GM23338 (cell line): ENCODE results near the gene NRGN. TPM values are rescaled to one million over a fixed set of nuclear protein-coding genes. Genes with fewer than 3 reads are reported as not detected.

Source experiments
- ATAC-seq: fragments of 200-7000 bp; cut with Tn5 transposase; 3 replicates; pipeline ENCODE4 v1.9.1; 2020
- DNase-seq: peaks from one replicate; pipeline ENCODE4 v3.0.0-alpha.2; 2015; ENCODE audit warnings: low spot score
- H2AFZ ChIP-seq: fragments of 200-600 bp; sonication (generic); 2 replicates; pipeline ENCODE4 v1.8.0; 2016; ENCODE audit warnings: antibody characterized with exemption, mild to moderate bottlenecking, moderate library complexity
- H3F3A ChIP-seq: fragments of 200-600 bp; sonication (generic); replicated peaks from 2 replicates; pipeline ENCODE4 v1.8.0; 2017; ENCODE audit warnings: antibody characterized with exemption, mixed run types, low read depth
- H3K27ac ChIP-seq: fragments of 200-600 bp; sonication (generic); 2 replicates; pipeline ENCODE4 v1.6.1; 2016; ENCODE audit warnings: low read depth
- H3K27me3 ChIP-seq: fragments of 200-600 bp; sonication (generic); 2 replicates; pipeline ENCODE4 v1.8.0; 2016; ENCODE audit warnings: mild to moderate bottlenecking, mixed run types, moderate library complexity; ENCODE audit not compliant: insufficient read depth
- H3K36me3 ChIP-seq: fragments of 200-600 bp; sonication (generic); 2 replicates; pipeline ENCODE4 v1.8.0; 2016; ENCODE audit warnings: mild to moderate bottlenecking; ENCODE audit not compliant: insufficient read depth
- H3K4me1 ChIP-seq: fragments of 200-600 bp; sonication (generic); 2 replicates; pipeline ENCODE4 v1.8.0; 2016; ENCODE audit warnings: mild to moderate bottlenecking, moderate library complexity; ENCODE audit not compliant: insufficient read depth
- H3K4me2 ChIP-seq: fragments of 200-600 bp; sonication (generic); 2 replicates; pipeline ENCODE4 v1.7.1; 2017; ENCODE audit warnings: mixed run types
- H3K4me3 ChIP-seq: fragments of 200-600 bp; sonication (generic); 2 replicates; pipeline ENCODE4 v1.6.1; 2016; ENCODE audit warnings: mixed run types
- H3K79me2 ChIP-seq: fragments of 200-600 bp; sonication (generic); replicated peaks from 2 replicates; pipeline ENCODE4 v1.8.0; 2017; ENCODE audit warnings: mild to moderate bottlenecking; ENCODE audit not compliant: insufficient read depth
- H3K9me2 ChIP-seq: fragments of 200-600 bp; sonication (generic); 2 replicates; pipeline ENCODE4 v1.8.0; 2017; ENCODE audit not compliant: insufficient read depth
- H4K20me1 ChIP-seq: fragments of 200-600 bp; sonication (generic); replicated peaks from 2 replicates; pipeline ENCODE4 v1.8.0; 2017; ENCODE audit warnings: mild to moderate bottlenecking; ENCODE audit not compliant: insufficient read depth
- H3K27ac Mint-ChIP-seq: 2 replicates; pipeline ENCODE4 v1.8.0; 2020; ENCODE audit warnings: inconsistent platforms, mild to moderate bottlenecking, moderate library complexity, mixed read lengths
- H3K27me3 Mint-ChIP-seq: 3 replicates; pipeline ENCODE4 v1.8.0; 2022; ENCODE audit warnings: low read depth, mild to moderate bottlenecking, moderate library complexity, mixed read lengths, inconsistent platforms; ENCODE audit not compliant: insufficient read depth, poor library complexity
- H3K36me3 Mint-ChIP-seq: 3 replicates; pipeline ENCODE4 v1.8.0; 2021; ENCODE audit warnings: low read depth, mild to moderate bottlenecking, inconsistent platforms, moderate library complexity, mixed read lengths
- H3K4me1 Mint-ChIP-seq: 3 replicates; pipeline ENCODE4 v1.8.0; 2020; ENCODE audit warnings: mild to moderate bottlenecking, inconsistent platforms, mixed read lengths
- H3K4me3 Mint-ChIP-seq: 3 replicates; pipeline ENCODE4 v1.8.0; 2021; ENCODE audit warnings: moderate library complexity, mild to moderate bottlenecking, inconsistent platforms, mixed read lengths
- H3K9me3 Mint-ChIP-seq: 3 replicates; pipeline ENCODE4 v1.8.0; 2020; ENCODE audit warnings: moderate library complexity, mild to moderate bottlenecking, inconsistent platforms, mixed read lengths
- CREB1 ChIP-seq: fragments of 250-450 bp; sonication (Bioruptor Pico); IDR thresholded peaks from 2 replicates; pipeline ENCODE4 v1.5.0; 2020; ENCODE audit warnings: low read depth, mild to moderate bottlenecking, moderate library complexity
- CTCF ChIP-seq, 2 experiments: fragments of 200-600 bp in 1 of 2; sonication (generic) in 1 of 2; conservative IDR thresholded peaks; 2 replicates each; pipeline versions ENCODE4 v1.5.1 to v1.6.1; 2016 to 2017; ENCODE audit warnings: antibody characterized with exemption in 2 of 2, low read depth in 2 of 2, mild to moderate bottlenecking in 2 of 2, moderate library complexity in 1 of 2
- ETS1 ChIP-seq: IDR thresholded peaks from 2 replicates; pipeline ENCODE4 v1.6.1; 2016; ENCODE audit warnings: antibody characterized with exemption
- EZH2 ChIP-seq: fragments of 200-600 bp; sonication (generic); IDR thresholded peaks from one replicate; pipeline ENCODE4 v1.8.0; 2017; ENCODE audit warnings: antibody characterized with exemption, mild to moderate bottlenecking, low read depth; ENCODE audit not compliant: unreplicated experiment
- EZH2phosphoT487 ChIP-seq: fragments of 200-600 bp; sonication (generic); IDR thresholded peaks from one replicate; pipeline ENCODE4 v1.8.1; 2018; ENCODE audit warnings: antibody characterized with exemption; ENCODE audit not compliant: unreplicated experiment
- JUNB ChIP-seq: IDR thresholded peaks from one replicate; pipeline ENCODE4 v1.6.1; 2016; ENCODE audit warnings: antibody characterized with exemption; ENCODE audit not compliant: unreplicated experiment
- NANOG ChIP-seq: IDR thresholded peaks from 2 replicates; pipeline ENCODE4 v1.6.1; 2016; ENCODE audit warnings: antibody characterized with exemption, borderline replicate concordance
- POLR2AphosphoS5 ChIP-seq: IDR thresholded peaks from 2 replicates; pipeline ENCODE4 v1.6.1; 2016; ENCODE audit warnings: antibody characterized with exemption, low read depth
- ZNF114 ChIP-seq: fragments of 250-450 bp; sonication (Bioruptor Pico); IDR thresholded peaks from 2 replicates; pipeline ENCODE4 v1.5.0; 2020; ENCODE audit warnings: mild to moderate bottlenecking, moderate library complexity
- ZNF331 ChIP-seq: fragments of 250-450 bp; sonication (Bioruptor Pico); IDR thresholded peaks from 2 replicates; pipeline ENCODE4 v1.5.0; 2020; ENCODE audit warnings: low read depth, mild to moderate bottlenecking, moderate library complexity
- polyA plus RNA-seq: library from polyadenylated mRNA; unstranded; fragments of >200 nt; fragmentation: Nextera tagmentation; extraction: Ambion mirVana; gene quantifications from 2 replicates; pipeline ENCODE4 v1.2.1, GENCODE V29; 2016
- total RNA-seq: library from RNA; depleted of rRNA; stranded (reverse); fragments of >200 nt; shearing (Covaris generic); gene quantifications from 2 replicates; pipeline ENCODE4 v1.2.3, GENCODE V29; 2014
- TF ChIP-seq, protein P1 (sequence below): fragments of 250-450 bp; sonication (Bioruptor Pico); IDR thresholded peaks from 2 replicates; pipeline ENCODE4 v1.5.0; 2020; ENCODE audit warnings: mild to moderate bottlenecking, moderate library complexity

The NRGN gene
- total and polyA plus RNA-seq, 2 experiments from 2014 or later, result 0.24 to 0.61 TPM

- H2AFZ ChIP-seq, result no peak overlapping the region
- no peak overlapping the region for H3K27ac ChIP-seq
- H3K4me3 ChIP-seq, result no peak overlapping the region
- no peak for TF ChIP-seq NANOG
- H3K27ac Mint-ChIP-seq, result 0 out of 2 replicates have a peak overlapping the region, but pooled peaks have one; percentile 8
- ATAC-seq (no peak), DNase-seq (no peak)
- peak overlapping the region; percentile 32; the same call in 1 of the 2 replicates for H3K4me2 ChIP-seq
- no peaks in the 10 kb centered on the region for H3F3A ChIP-seq
- H3K9me2 ChIP-seq, result no peaks in the 10 kb centered on the region
- H3K9me3 Mint-ChIP-seq, result peaks cover 11% of the 10 kb centered on the region; the same call in 2 of the 3 replicates
- H3K27me3 ChIP-seq, result no peaks in the 10 kb centered on the region
- no peaks in the 10 kb centered on the region for H3K36me3 ChIP-seq
- H3K27me3 Mint-ChIP-seq, result peaks cover 3% of the 10 kb centered on the region
- H3K4me1 ChIP-seq, result peaks cover 6% of the 10 kb centered on the region
- H3K79me2 ChIP-seq, result no peaks in the 10 kb centered on the region
- H3K4me1 Mint-ChIP-seq, result peaks cover 11% of the 10 kb centered on the region
- peaks cover 5% of the 10 kb centered on the region; the same call in 1 of the 3 replicates for H3K36me3 Mint-ChIP-seq
- H3K4me3 Mint-ChIP-seq, result no peak overlapping the region
- H4K20me1 ChIP-seq, result no peaks in the 10 kb centered on the region
Measured at GRCh38 chr11:124700028-124700427, 39.7 kb upstream of the NRGN start.

DNA sequence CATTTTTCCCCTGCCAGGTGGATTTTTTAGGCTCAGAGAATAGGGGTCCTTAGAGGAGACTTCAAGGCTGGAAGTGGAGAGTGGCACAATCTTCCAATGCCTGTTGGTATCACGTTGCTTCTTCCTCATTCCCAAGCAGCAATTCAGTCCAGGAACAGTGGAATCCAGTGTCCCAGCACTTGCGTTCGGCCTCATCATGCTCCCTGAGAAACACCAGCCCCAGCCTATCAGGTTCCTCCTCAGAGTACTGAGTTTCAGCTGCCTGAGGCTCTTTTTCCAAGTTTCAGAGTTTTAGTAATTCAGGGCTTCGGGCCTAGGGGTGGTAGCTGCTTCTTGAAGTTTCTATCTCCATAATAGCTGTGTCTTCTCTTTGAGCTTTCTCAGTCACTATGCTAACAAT lies 31.9 kb upstream of the NRGN start:
- Histone ChIP-seq H3K4me3 (no peak overlapping the region), H4K20me1 (no peaks in the 10 kb centered on the region), H3K79me2 (no peaks in the 10 kb centered on the region), H2AFZ (no peak overlapping the region), H3K9me2 (no peaks in the 10 kb centered on the region), H3K4me1 (no peaks in the 10 kb centered on the region), H3K27me3 (0 out of 2 replicates have a peak, but pooled peaks cover 6% of the 10 kb centered on the region), H3K4me2 (no peak overlapping the region), H3K36me3 (no peaks in the 10 kb centered on the region; the same call in 1 of the 2 replicates), H3K27ac (no peak overlapping the region), H3F3A (no peaks in the 10 kb centered on the region)
- no peak overlapping the region for H3K27ac Mint-ChIP-seq
- H3K9me3 Mint-ChIP-seq, result peaks cover 14% of the 10 kb centered on the region
- no peak overlapping the region for H3K4me3 Mint-ChIP-seq
- DNase-seq, result no peak
- H3K4me1 Mint-ChIP-seq, result no peaks in the 10 kb centered on the region
- 0 out of 3 replicates have a peak, but pooled peaks cover 2% of the 10 kb centered on the region for H3K36me3 Mint-ChIP-seq
- peaks cover 10% of the 10 kb centered on the region for H3K27me3 Mint-ChIP-seq
- no peak for ATAC-seq
- TF ChIP-seq EZH2phosphoT487 (no peak), ETS1 (no peak), CTCF (conservative IDR thresholded peaks at IDR 0.05; ENCODE audit: low read depth in 2 of 2) (no peak), ZNF331 (CRISPR knock-in tag) (no peak), POLR2AphosphoS5 (no peak), NANOG (no peak), EZH2 (no peak), JUNB (no peak), ZNF114 (no peak), CREB1 (CRISPR knock-in tag) (no peak)
- TF ChIP-seq, protein P1, sequence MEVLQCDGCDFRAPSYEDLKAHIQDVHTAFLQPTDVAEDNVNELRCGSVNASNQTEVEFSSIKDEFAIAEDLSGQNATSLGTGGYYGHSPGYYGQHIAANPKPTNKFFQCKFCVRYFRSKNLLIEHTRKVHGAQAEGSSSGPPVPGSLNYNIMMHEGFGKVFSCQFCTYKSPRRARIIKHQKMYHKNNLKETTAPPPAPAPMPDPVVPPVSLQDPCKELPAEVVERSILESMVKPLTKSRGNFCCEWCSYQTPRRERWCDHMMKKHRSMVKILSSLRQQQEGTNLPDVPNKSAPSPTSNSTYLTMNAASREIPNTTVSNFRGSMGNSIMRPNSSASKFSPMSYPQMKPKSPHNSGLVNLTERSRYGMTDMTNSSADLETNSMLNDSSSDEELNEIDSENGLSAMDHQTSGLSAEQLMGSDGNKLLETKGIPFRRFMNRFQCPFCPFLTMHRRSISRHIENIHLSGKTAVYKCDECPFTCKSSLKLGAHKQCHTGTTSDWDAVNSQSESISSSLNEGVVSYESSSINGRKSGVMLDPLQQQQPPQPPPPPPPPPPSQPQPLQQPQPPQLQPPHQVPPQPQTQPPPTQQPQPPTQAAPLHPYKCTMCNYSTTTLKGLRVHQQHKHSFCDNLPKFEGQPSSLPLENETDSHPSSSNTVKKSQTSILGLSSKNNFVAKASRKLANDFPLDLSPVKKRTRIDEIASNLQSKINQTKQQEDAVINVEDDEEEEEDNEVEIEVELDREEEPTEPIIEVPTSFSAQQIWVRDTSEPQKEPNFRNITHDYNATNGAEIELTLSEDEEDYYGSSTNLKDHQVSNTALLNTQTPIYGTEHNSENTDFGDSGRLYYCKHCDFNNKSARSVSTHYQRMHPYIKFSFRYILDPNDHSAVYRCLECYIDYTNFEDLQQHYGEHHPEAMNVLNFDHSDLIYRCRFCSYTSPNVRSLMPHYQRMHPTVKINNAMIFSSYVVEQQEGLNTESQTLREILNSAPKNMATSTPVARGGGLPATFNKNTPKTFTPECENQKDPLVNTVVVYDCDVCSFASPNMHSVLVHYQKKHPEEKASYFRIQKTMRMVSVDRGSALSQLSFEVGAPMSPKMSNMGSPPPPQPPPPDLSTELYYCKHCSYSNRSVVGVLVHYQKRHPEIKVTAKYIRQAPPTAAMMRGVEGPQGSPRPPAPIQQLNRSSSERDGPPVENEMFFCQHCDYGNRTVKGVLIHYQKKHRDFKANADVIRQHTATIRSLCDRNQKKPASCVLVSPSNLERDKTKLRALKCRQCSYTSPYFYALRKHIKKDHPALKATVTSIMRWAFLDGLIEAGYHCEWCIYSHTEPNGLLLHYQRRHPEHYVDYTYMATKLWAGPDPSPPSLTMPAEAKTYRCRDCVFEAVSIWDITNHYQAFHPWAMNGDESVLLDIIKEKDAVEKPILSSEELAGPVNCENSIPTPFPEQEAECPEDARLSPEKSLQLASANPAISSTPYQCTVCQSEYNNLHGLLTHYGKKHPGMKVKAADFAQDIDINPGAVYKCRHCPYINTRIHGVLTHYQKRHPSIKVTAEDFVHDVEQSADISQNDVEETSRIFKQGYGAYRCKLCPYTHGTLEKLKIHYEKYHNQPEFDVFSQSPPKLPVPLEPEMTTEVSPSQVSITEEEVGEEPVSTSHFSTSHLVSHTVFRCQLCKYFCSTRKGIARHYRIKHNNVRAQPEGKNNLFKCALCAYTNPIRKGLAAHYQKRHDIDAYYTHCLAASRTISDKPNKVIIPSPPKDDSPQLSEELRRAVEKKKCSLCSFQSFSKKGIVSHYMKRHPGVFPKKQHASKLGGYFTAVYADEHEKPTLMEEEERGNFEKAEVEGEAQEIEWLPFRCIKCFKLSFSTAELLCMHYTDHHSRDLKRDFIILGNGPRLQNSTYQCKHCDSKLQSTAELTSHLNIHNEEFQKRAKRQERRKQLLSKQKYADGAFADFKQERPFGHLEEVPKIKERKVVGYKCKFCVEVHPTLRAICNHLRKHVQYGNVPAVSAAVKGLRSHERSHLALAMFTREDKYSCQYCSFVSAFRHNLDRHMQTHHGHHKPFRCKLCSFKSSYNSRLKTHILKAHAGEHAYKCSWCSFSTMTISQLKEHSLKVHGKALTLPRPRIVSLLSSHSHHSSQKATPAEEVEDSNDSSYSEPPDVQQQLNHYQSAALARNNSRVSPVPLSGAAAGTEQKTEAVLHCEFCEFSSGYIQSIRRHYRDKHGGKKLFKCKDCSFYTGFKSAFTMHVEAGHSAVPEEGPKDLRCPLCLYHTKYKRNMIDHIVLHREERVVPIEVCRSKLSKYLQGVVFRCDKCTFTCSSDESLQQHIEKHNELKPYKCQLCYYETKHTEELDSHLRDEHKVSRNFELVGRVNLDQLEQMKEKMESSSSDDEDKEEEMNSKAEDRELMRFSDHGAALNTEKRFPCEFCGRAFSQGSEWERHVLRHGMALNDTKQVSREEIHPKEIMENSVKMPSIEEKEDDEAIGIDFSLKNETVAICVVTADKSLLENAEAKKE (CRISPR knock-in tag), result no peak
